GM06990 (cell line): ENCODE measurements around the gene FTSJ3.

ENCODE experiments used
- DNase-seq: peaks from one replicate; pipeline ENCODE4 v3.0.0-alpha.2; 2011; ENCODE audit not compliant: insufficient read length; ENCODE audit errors: extremely low read depth
- H3K27me3 ChIP-seq: replicated peaks from 2 replicates; pipeline ENCODE4 v1.6.0; 2011; ENCODE audit warnings: low read length; ENCODE audit not compliant: control insufficient read depth, insufficient read depth
- H3K36me3 ChIP-seq: 2 replicates; pipeline ENCODE4 v1.5.1; 2011; ENCODE audit warnings: low read length; ENCODE audit not compliant: control insufficient read depth, insufficient read depth
- H3K4me3 ChIP-seq: replicated peaks from 2 replicates; pipeline ENCODE4 v1.5.1; 2011; ENCODE audit warnings: low read depth, mild to moderate bottlenecking, control low read depth, low read length
- CTCF ChIP-seq: IDR thresholded peaks from 2 replicates; pipeline ENCODE4 v1.5.1; 2011; ENCODE audit warnings: low read length, control low read depth, mild to moderate bottlenecking, inconsistent platforms; ENCODE audit not compliant: insufficient read depth, poor library complexity, severe bottlenecking

FTSJ3 gene

GRCh38 chr17:63783522-63783921 lies 43.9 kb downstream of the FTSJ3 start:
- Histone ChIP-seq H3K4me3 (no peak overlapping the region), H3K27me3 (no peaks in the 10 kb centered on the region), H3K36me3 (no peaks in the 10 kb centered on the region; the same call in none of the 2 replicates)
- no peak for TF ChIP-seq CTCF
- no peak for DNase-seq

GRCh38 chr17:63780928-63781327 lies 46.5 kb downstream of the FTSJ3 start:
- TF ChIP-seq CTCF, result no peak
- peaks cover 4% of the 10 kb centered on the region for H3K36me3 ChIP-seq
- no peak overlapping the region for H3K4me3 ChIP-seq
- H3K27me3 ChIP-seq, result no peaks in the 10 kb centered on the region
- no peak for DNase-seq

GRCh38 chr17:63780507-63780906 lies 47.0 kb downstream of the FTSJ3 start:
- no peak overlapping the region for H3K4me3 ChIP-seq
- no peak for TF ChIP-seq CTCF
- peaks cover 4% of the 10 kb centered on the region for H3K36me3 ChIP-seq
- H3K27me3 ChIP-seq, result no peaks in the 10 kb centered on the region
- no peak for DNase-seq

GRCh38 chr17:63775420-63775819 lies 52.0 kb downstream of the FTSJ3 start:
- no peaks in the 10 kb centered on the region for H3K27me3 ChIP-seq
- no peak for DNase-seq
- no peak for TF ChIP-seq CTCF
- peak overlapping the region; percentile 92 for H3K4me3 ChIP-seq
- H3K36me3 ChIP-seq, result peaks cover 4% of the 10 kb centered on the region

- H3K4me3 ChIP-seq, result peak overlapping the region; percentile 92
- peaks cover 4% of the 10 kb centered on the region for H3K36me3 ChIP-seq
- DNase-seq, result no peak
- H3K27me3 ChIP-seq, result no peaks in the 10 kb centered on the region
- no peak for TF ChIP-seq CTCF
Measured at GRCh38 chr17:63774969-63775265, 52.5 kb downstream of the FTSJ3 start.
